GM19463 (cell line): Measurements from ENCODE around the gene HNMT.
"Not testable (repeated sequence)": the region's sequence is repeated elsewhere in the genome, so short reads cannot be mapped to it uniquely, and the experiment has no call there.

ENCODE experiments used
- ATAC-seq: cut with Tn5 transposase; IDR thresholded peaks from one replicate; pipeline ENCODE4 v1.9.1; 2021; ENCODE audit warnings: mild to moderate bottlenecking, moderate library complexity; ENCODE audit not compliant: unreplicated experiment

The HNMT gene

GRCh38 chr2:137964066-137964858 lies at the start of gene HNMT:
HNMT (plus strand) TSS chr2:137964473; CDS start chr2:137964492, 19 bp downstream.
- ATAC-seq: peak; percentile 54

GRCh38 chr2:137921105-137921880 lies 43.0 kb upstream of the HNMT start:
- no peak for ATAC-seq

GRCh38 chr2:137922171-137922570 lies 42.1 kb upstream of the HNMT start:
- ATAC-seq: not testable (repeated sequence)

- no peak for ATAC-seq
Measured at GRCh38 chr2:137924019-137924418, 40.3 kb upstream of the HNMT start.

GRCh38 chr2:137925599-137925998 lies 38.7 kb upstream of the HNMT start:
- no peak for ATAC-seq

- no peak for ATAC-seq
Measured at GRCh38 chr2:137927846-137928245, 36.4 kb upstream of the HNMT start.

GRCh38 chr2:137928547-137929518 lies 35.4 kb upstream of the HNMT start:
- ATAC-seq: no peak

GRCh38 chr2:137929519-137929916 lies 34.8 kb upstream of the HNMT start:
- no peak for ATAC-seq

- ATAC-seq: no peak
Measured at GRCh38 chr2:137930146-137930545, 34.1 kb upstream of the HNMT start.

- ATAC-seq: no peak
Measured at GRCh38 chr2:137935591-137935990, 28.7 kb upstream of the HNMT start.

- no peak for ATAC-seq
Measured at GRCh38 chr2:137937246-137937645, 27.0 kb upstream of the HNMT start.

GRCh38 chr2:137937778-137938177 lies 26.5 kb upstream of the HNMT start:
- ATAC-seq: no peak

- ATAC-seq: no peak
Measured at GRCh38 chr2:137938204-137938603, 26.1 kb upstream of the HNMT start.

GRCh38 chr2:137939026-137939425 lies 25.2 kb upstream of the HNMT start:
- no peak for ATAC-seq

GRCh38 chr2:137940154-137940553 lies 24.1 kb upstream of the HNMT start:
- ATAC-seq: no peak

- no peak for ATAC-seq
Measured at GRCh38 chr2:137942037-137942832, 22.0 kb upstream of the HNMT start.

GRCh38 chr2:137942833-137943677 lies 21.2 kb upstream of the HNMT start:
- ATAC-seq: no peak

GRCh38 chr2:137943678-137944347 lies 20.5 kb upstream of the HNMT start:
- no peak for ATAC-seq

- ATAC-seq: no peak
Measured at GRCh38 chr2:137944714-137945113, 19.6 kb upstream of the HNMT start.
